BE2C (cell line): Measurements from ENCODE around the gene PRAMEF8. TPM values are rescaled to one million over a fixed set of nuclear protein-coding genes. Genes with fewer than 3 reads are reported as not detected.
"Not testable (repeated sequence)": the region's sequence is repeated elsewhere in the genome, so short reads cannot be mapped to it uniquely, and the experiment has no call there.

ENCODE experiments used
- DNase-seq: peaks from one replicate; pipeline ENCODE4 v3.0.0-alpha.2; 2020
- H3K27me3 ChIP-seq: fragments of 250-450 bp; sonication (Bioruptor Pico); 2 replicates; pipeline ENCODE4 v1.5.1; 2020; ENCODE audit warnings: mild to moderate bottlenecking
- H3K36me3 ChIP-seq: fragments of 250-450 bp; sonication (Bioruptor Pico); 2 replicates; pipeline ENCODE4 v1.5.1; 2020; ENCODE audit warnings: mild to moderate bottlenecking
- H3K4me1 ChIP-seq: fragments of 250-450 bp; sonication (Bioruptor Pico); 2 replicates; pipeline ENCODE4 v1.5.1; 2020
- H3K4me3 ChIP-seq: 2 replicates; pipeline ENCODE4 v1.5.1; 2011; ENCODE audit warnings: low read depth, low read length
- H3K9me3 ChIP-seq: fragments of 250-450 bp; sonication (Bioruptor Pico); 2 replicates; pipeline ENCODE4 v1.5.1; 2020
- polyA plus RNA-seq: library from polyadenylated mRNA; unstranded; fragments of >200 nt; gene quantifications from one replicate; pipeline ENCODE4 v1.2.1, GENCODE V29; 2012; ENCODE audit warnings: low read depth, missing spikeins; ENCODE audit not compliant: insufficient read length, insufficient read depth

PRAMEF8 gene
- not detected for polyA plus RNA-seq

GRCh38 chr1:13285037-13285436, at the start of gene PRAMEF8:
PRAMEF8 (minus strand) TSS chr1:13285137; CDS start chr1:13284091, 1,046 bp downstream.
- not testable (repeated sequence) for H3K27me3 ChIP-seq, H3K4me1 ChIP-seq, H3K36me3 ChIP-seq, H3K9me3 ChIP-seq, H3K4me3 ChIP-seq, DNase-seq

- H3K4me3 ChIP-seq, DNase-seq, H3K36me3 ChIP-seq, H3K27me3 ChIP-seq, H3K9me3 ChIP-seq, H3K4me1 ChIP-seq: not testable (repeated sequence)
Measured at GRCh38 chr1:13315281-13315680, 30.3 kb upstream of the PRAMEF8 start, which contains the start of gene PRAMEF15. PRAMEF15 (plus strand) TSS chr1:13315581; CDS start chr1:13318408, 2,827 bp downstream.

GRCh38 chr1:13303239-13303638, 18.3 kb upstream of the PRAMEF8 start, which contains the start of gene PRAMEF33:
PRAMEF33 (plus strand) TSS chr1:13303539; CDS start chr1:13305955, 2,416 bp downstream.
- not testable (repeated sequence) for H3K27me3 ChIP-seq, H3K4me3 ChIP-seq, H3K36me3 ChIP-seq, DNase-seq, H3K4me1 ChIP-seq, H3K9me3 ChIP-seq

- not testable (repeated sequence) for H3K27me3 ChIP-seq, DNase-seq, H3K9me3 ChIP-seq, H3K4me3 ChIP-seq, H3K36me3 ChIP-seq, H3K4me1 ChIP-seq
Measured at GRCh38 chr1:13302197-13302596, 17.3 kb upstream of the PRAMEF8 start.

GRCh38 chr1:13298699-13299098, 13.8 kb upstream of the PRAMEF8 start:
- not testable (repeated sequence) for H3K4me3 ChIP-seq, H3K27me3 ChIP-seq, H3K36me3 ChIP-seq, H3K9me3 ChIP-seq, DNase-seq, H3K4me1 ChIP-seq

GRCh38 chr1:13297216-13297931, 12.4 kb upstream of the PRAMEF8 start:
- not testable (repeated sequence) for H3K4me1 ChIP-seq, H3K36me3 ChIP-seq, DNase-seq, H3K4me3 ChIP-seq, H3K9me3 ChIP-seq, H3K27me3 ChIP-seq

- not testable (repeated sequence) for H3K4me1 ChIP-seq, DNase-seq, H3K9me3 ChIP-seq, H3K27me3 ChIP-seq, H3K36me3 ChIP-seq, H3K4me3 ChIP-seq
Measured at GRCh38 chr1:13289030-13289429, 4.1 kb upstream of the PRAMEF8 start.

- H3K4me1 ChIP-seq, H3K36me3 ChIP-seq, H3K9me3 ChIP-seq, H3K27me3 ChIP-seq, DNase-seq, H3K4me3 ChIP-seq: not testable (repeated sequence)
Measured at GRCh38 chr1:13279617-13280016, 5.3 kb downstream of the PRAMEF8 start.

GRCh38 chr1:13277016-13277415, 7.9 kb downstream of the PRAMEF8 start:
- H3K4me1 ChIP-seq, H3K27me3 ChIP-seq, DNase-seq, H3K36me3 ChIP-seq, H3K9me3 ChIP-seq, H3K4me3 ChIP-seq: not testable (repeated sequence)

GRCh38 chr1:13265124-13265523, 19.8 kb downstream of the PRAMEF8 start:
- not testable (repeated sequence) for H3K9me3 ChIP-seq, H3K36me3 ChIP-seq, H3K27me3 ChIP-seq, H3K4me3 ChIP-seq, DNase-seq, H3K4me1 ChIP-seq

- not testable (repeated sequence) for H3K4me1 ChIP-seq, H3K36me3 ChIP-seq, H3K9me3 ChIP-seq, H3K4me3 ChIP-seq, DNase-seq, H3K27me3 ChIP-seq
Measured at GRCh38 chr1:13253898-13254297, 31.0 kb downstream of the PRAMEF8 start, which contains the start of gene PRAMEF5. PRAMEF5 (plus strand) TSS chr1:13254198; CDS start chr1:13259269, 5,071 bp downstream.

GRCh38 chr1:13247122-13247521, 37.8 kb downstream of the PRAMEF8 start:
- DNase-seq, result not testable (repeated sequence)

GRCh38 chr1:13246554-13246871, 38.4 kb downstream of the PRAMEF8 start:
- H3K4me3 ChIP-seq, DNase-seq, H3K36me3 ChIP-seq, H3K9me3 ChIP-seq, H3K4me1 ChIP-seq, H3K27me3 ChIP-seq: not testable (repeated sequence)

More at GRCh38 chr1:13247122-13247521, 37.8 kb downstream of the PRAMEF8 start:
- not testable (repeated sequence) for H3K27me3 ChIP-seq, H3K4me1 ChIP-seq, H3K36me3 ChIP-seq, H3K9me3 ChIP-seq, H3K4me3 ChIP-seq

- not testable (repeated sequence) for H3K9me3 ChIP-seq, DNase-seq, H3K4me3 ChIP-seq, H3K4me1 ChIP-seq, H3K36me3 ChIP-seq, H3K27me3 ChIP-seq
Measured at GRCh38 chr1:13245841-13246553, 38.9 kb downstream of the PRAMEF8 start.

- not testable (repeated sequence) for H3K9me3 ChIP-seq
Measured at GRCh38 chr1:13243536-13244263, 41.2 kb downstream of the PRAMEF8 start.

GRCh38 chr1:13239633-13240032, 45.3 kb downstream of the PRAMEF8 start:
- not testable (repeated sequence) for H3K27me3 ChIP-seq, H3K9me3 ChIP-seq, H3K4me1 ChIP-seq, H3K36me3 ChIP-seq, DNase-seq, H3K4me3 ChIP-seq

More at GRCh38 chr1:13243536-13244263, 41.2 kb downstream of the PRAMEF8 start:
- H3K27me3 ChIP-seq, H3K4me1 ChIP-seq, H3K4me3 ChIP-seq, H3K36me3 ChIP-seq, DNase-seq: not testable (repeated sequence)
